Neural cell (in vitro differentiated cells): ENCODE results near the gene IRX3. TPM values are rescaled to one million over a fixed set of nuclear protein-coding genes. Genes with fewer than 3 reads are reported as not detected.

Experiments used
- H2AFZ ChIP-seq: fragments of 200-600, 300-800 bp; sonication (generic), shearing (Covaris generic); 2 replicates; pipeline ENCODE4 v1.6.0; 2014; ENCODE audit warnings: low read depth, mild to moderate bottlenecking, antibody characterized with exemption, low read length, moderate library complexity
- H3F3A ChIP-seq: fragments of 200-600 bp; shearing (Covaris generic); 2 replicates; pipeline ENCODE4 v1.6.1; 2016; ENCODE audit warnings: mild to moderate bottlenecking, moderate library complexity, mixed read lengths, antibody characterized with exemption, low read length; ENCODE audit not compliant: insufficient read depth, poor library complexity, severe bottlenecking
- H3K27ac ChIP-seq: fragments of 200-600, 300-800 bp; sonication (generic), shearing (Covaris generic); 2 replicates; pipeline ENCODE4 v1.5.1; 2014; ENCODE audit warnings: mild to moderate bottlenecking, low read length, moderate library complexity
- H3K27me3 ChIP-seq: fragments of 300-800, 200-600 bp; sonication (generic), shearing (Covaris generic); 2 replicates; pipeline ENCODE4 v1.6.0; 2014; ENCODE audit warnings: mild to moderate bottlenecking, low read depth, low read length, moderate library complexity; ENCODE audit not compliant: insufficient read depth
- H3K36me3 ChIP-seq: fragments of 300-800, 200-600 bp; sonication (generic), shearing (Covaris generic); 2 replicates; pipeline ENCODE4 v1.5.1; 2014; ENCODE audit warnings: mild to moderate bottlenecking, antibody characterized with exemption, low read length, moderate library complexity; ENCODE audit not compliant: insufficient read depth
- H3K4me2 ChIP-seq: fragments of 300-800, 200-600 bp; sonication (generic), shearing (Covaris generic); 2 replicates; pipeline ENCODE4 v1.6.0; 2014; ENCODE audit warnings: mild to moderate bottlenecking, low read length
- H3K4me3 ChIP-seq: fragments of 300-800, 200-600 bp; sonication (generic), shearing (Covaris generic); 2 replicates; pipeline ENCODE4 v1.5.1; 2014; ENCODE audit warnings: mild to moderate bottlenecking, low read length, moderate library complexity
- H3K79me2 ChIP-seq: fragments of 200-600 bp; shearing (Covaris generic); replicated peaks from 2 replicates; pipeline ENCODE4 v1.6.0; 2014; ENCODE audit warnings: mild to moderate bottlenecking, low read length, moderate library complexity; ENCODE audit not compliant: insufficient read depth
- H3K9ac ChIP-seq: fragments of 300-800, 200-600 bp; sonication (generic), shearing (Covaris generic); 2 replicates; pipeline ENCODE4 v1.6.1; 2016; ENCODE audit warnings: mild to moderate bottlenecking, low read length, mixed read lengths
- H3K9me2 ChIP-seq: fragments of 200-600 bp; shearing (Covaris generic); 2 replicates; pipeline ENCODE4 v1.6.1; 2016; ENCODE audit warnings: mild to moderate bottlenecking, low read length, mixed read lengths; ENCODE audit not compliant: insufficient read depth
- H3K9me3 ChIP-seq: fragments of 200-600, 300-800 bp; sonication (generic), shearing (Covaris generic); 2 replicates; pipeline ENCODE4 v1.6.1; 2016; ENCODE audit warnings: mild to moderate bottlenecking, mixed run types, low read length, moderate library complexity, mixed read lengths
- H4K20me1 ChIP-seq: fragments of 200-600 bp; shearing (Covaris generic); 2 replicates; pipeline ENCODE4 v1.6.1; 2016; ENCODE audit warnings: mild to moderate bottlenecking, mixed run types; ENCODE audit not compliant: insufficient read depth
- CTCF ChIP-seq: fragments of 450-650 bp; IDR thresholded peaks from 2 replicates; pipeline ENCODE4 v1.5.1; 2014; ENCODE audit warnings: antibody characterized with exemption, mild to moderate bottlenecking, moderate library complexity; ENCODE audit not compliant: poor library complexity, severe bottlenecking
- EP300 ChIP-seq: fragments of 450-650 bp; conservative IDR thresholded peaks from 2 replicates; pipeline ENCODE4 v1.6.1; 2014; ENCODE audit warnings: antibody characterized with exemption, mild to moderate bottlenecking, moderate library complexity; ENCODE audit not compliant: poor library complexity, severe bottlenecking
- EZH2 ChIP-seq: fragments of 200-600, 300-800 bp; shearing (Covaris generic), sonication (generic); IDR thresholded peaks from 2 replicates; pipeline ENCODE4 v1.6.1; 2014; ENCODE audit warnings: antibody characterized with exemption, low read length, borderline replicate concordance, mild to moderate bottlenecking; ENCODE audit not compliant: insufficient read depth, poor library complexity, severe bottlenecking
- MXI1 ChIP-seq: fragments of 450-650 bp; conservative IDR thresholded peaks from 2 replicates; pipeline ENCODE4 v1.6.1; 2014; ENCODE audit warnings: antibody characterized with exemption, mild to moderate bottlenecking; ENCODE audit not compliant: poor library complexity, severe bottlenecking
- POLR2AphosphoS5 ChIP-seq: IDR thresholded peaks from 2 replicates; pipeline ENCODE4 v1.6.1; 2012
- RAD21 ChIP-seq: fragments of 450-650 bp; conservative IDR thresholded peaks from 2 replicates; pipeline ENCODE4 v1.6.1; 2014; ENCODE audit warnings: antibody characterized with exemption, mild to moderate bottlenecking, moderate library complexity
- REST ChIP-seq: IDR thresholded peaks from 2 replicates; pipeline ENCODE4 v1.6.1; 2012; ENCODE audit warnings: borderline replicate concordance
- SMC3 ChIP-seq: fragments of 450-650 bp; conservative IDR thresholded peaks from 2 replicates; pipeline ENCODE4 v1.6.1; 2014; ENCODE audit warnings: antibody characterized with exemption, mild to moderate bottlenecking, moderate library complexity; ENCODE audit not compliant: poor library complexity
- TAF1 ChIP-seq: IDR thresholded peaks from 2 replicates; pipeline ENCODE4 v1.6.1; 2012; ENCODE audit warnings: low read depth
- polyA plus RNA-seq: library from polyadenylated mRNA; depleted of rRNA; stranded (reverse); fragments of >200 nt; gene quantifications from 2 replicates; pipeline ENCODE4 v1.2.3, GENCODE V29; 2014

Gene IRX3
- polyA plus RNA-seq, 1 donor from 2014 or later, result not detected

- H3K36me3 ChIP-seq, result no peaks in the 10 kb centered on the region
- TF ChIP-seq CTCF (no peak), TAF1 (no peak), EP300 (no peak), EZH2 (no peak), MXI1 (no peak), POLR2AphosphoS5 (no peak)
- no peaks in the 10 kb centered on the region for H4K20me1 ChIP-seq
- H2AFZ ChIP-seq, result no peak overlapping the region
- H3K4me2 ChIP-seq, result no peak overlapping the region
- H3K27ac ChIP-seq, result no peak overlapping the region
- no peak overlapping the region for H3K9ac ChIP-seq
- no peaks in the 10 kb centered on the region for H3F3A ChIP-seq
- H3K27me3 ChIP-seq, result peaks cover 13% of the 10 kb centered on the region
- no peak overlapping the region for H3K4me3 ChIP-seq
- H3K79me2 ChIP-seq, result no peaks in the 10 kb centered on the region
- H3K9me3 ChIP-seq, result no peaks in the 10 kb centered on the region
- H3K9me2 ChIP-seq, result no peaks in the 10 kb centered on the region
Measured at GRCh38 chr16:54268766-54269165, 17.8 kb downstream of the IRX3 start.

- H3K4me2 ChIP-seq, result no peak overlapping the region
- H3K9ac ChIP-seq, result no peak overlapping the region
- no peaks in the 10 kb centered on the region for H3K9me2 ChIP-seq
- no peaks in the 10 kb centered on the region for H3K79me2 ChIP-seq
- no peaks in the 10 kb centered on the region for H3K9me3 ChIP-seq
- no peak overlapping the region for H3K4me3 ChIP-seq
- H3K27me3 ChIP-seq, result peaks cover 10% of the 10 kb centered on the region
- H3F3A ChIP-seq, result no peaks in the 10 kb centered on the region
- H3K27ac ChIP-seq, result no peak overlapping the region
- no peak overlapping the region for H2AFZ ChIP-seq
- H4K20me1 ChIP-seq, result no peaks in the 10 kb centered on the region
- no peaks in the 10 kb centered on the region for H3K36me3 ChIP-seq
- TF ChIP-seq EP300 (no peak), RAD21 (no peak), POLR2AphosphoS5 (no peak), CTCF (no peak), MXI1 (no peak), SMC3 (no peak), EZH2 (no peak), TAF1 (no peak), REST (no peak)
Measured at GRCh38 chr16:54268340-54268739, 18.2 kb downstream of the IRX3 start.
